GM18519 (cell line): ENCODE data around the gene GTPBP1.

Source experiments
- ATAC-seq: cut with Tn5 transposase; IDR thresholded peaks from one replicate; pipeline ENCODE4 v1.9.1; 2021; ENCODE audit warnings: mild to moderate bottlenecking, moderate library complexity; ENCODE audit not compliant: unreplicated experiment, low FRiP score

The GTPBP1 gene

DNA sequence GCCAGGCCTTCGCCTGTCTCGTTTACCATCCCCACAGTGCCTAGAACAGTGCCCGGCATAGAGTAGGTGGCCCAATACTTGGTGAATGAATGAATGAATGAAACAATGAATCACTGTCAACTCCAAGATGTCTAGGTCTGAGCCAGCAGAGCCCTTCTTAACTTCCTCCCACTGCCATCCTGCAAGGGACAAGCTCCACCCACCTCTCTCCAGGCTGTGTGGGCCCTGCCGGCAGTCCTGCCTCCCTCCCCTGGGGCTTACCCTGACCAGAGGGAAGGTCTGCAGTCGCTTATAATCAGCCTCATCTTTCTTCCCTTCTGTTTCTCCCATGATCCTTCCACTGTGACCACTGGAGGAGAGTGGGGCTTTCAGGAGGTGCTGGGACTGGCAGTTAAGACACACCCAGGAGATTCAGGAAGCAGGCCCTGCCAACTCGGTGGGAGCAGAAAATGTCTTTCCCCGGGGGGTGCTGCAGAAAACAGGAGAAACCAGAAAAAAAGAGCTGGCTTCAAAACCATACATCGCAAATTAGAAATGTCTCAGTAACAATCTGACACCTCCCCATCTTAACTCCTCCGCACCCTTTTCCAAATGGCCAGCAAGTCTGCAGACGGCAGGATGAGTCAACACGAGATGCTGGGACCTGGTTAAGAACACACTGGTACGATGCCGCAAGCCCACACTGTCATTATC lies 76.8 kb downstream of the GTPBP1 start:
- no peak for ATAC-seq
